ENCODE results near the gene ANAPC13. TPM values are rescaled to one million over a fixed set of nuclear protein-coding genes. Genes with fewer than 3 reads are reported as not detected.

ANAPC13 gene
- total RNA-seq, 2 donors from 2014 or later: 40.2 to 83.2 TPM

DNA sequence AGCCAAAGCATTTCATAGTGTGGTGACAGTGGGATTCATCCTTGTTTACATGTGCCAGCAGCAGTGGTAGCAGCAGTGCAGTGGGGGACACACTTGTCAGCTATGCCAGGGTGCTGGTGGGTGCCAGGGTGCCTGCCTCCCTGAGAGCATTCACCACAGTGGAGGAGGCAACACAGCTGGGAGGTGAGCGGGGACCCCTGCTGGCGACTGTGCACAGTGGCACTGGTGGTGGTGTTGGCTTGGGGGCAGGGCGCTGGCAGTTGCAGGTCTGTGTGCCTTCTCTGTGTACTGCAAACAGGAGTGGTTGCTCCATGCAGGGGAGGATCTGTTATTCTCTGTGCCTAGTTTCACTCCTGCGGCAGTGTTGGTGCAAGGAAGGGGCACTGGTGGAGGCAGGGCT is 41.3 kb upstream of the ANAPC13 start:
- DNase-seq (ENCODE audit: low spot score): no peak
- WGBS: 98% methylated on average over 4 of the region's 4 CpGs

DNA sequence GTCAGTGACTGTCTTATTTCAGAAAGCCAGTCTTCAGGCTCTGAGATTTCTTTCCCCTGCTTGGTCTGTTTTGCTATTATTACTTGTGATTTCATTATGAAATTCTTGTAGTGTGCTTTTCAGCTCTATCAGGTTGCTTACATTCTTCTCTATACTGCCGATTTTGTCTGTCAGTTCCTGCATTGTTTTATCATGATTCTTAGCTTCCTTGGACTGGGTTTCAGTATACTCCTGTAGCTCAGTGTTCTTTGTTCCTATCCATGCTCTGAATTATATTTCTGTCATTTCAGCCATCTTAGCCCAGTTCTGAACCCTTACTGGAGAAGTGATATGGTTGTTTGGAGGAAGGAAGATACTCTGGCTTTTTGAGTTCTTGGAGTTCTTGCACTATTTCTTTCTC is 40.5 kb upstream of the ANAPC13 start:
- DNase-seq (ENCODE audit: low spot score): no peak
- 93% methylated on average over 1 of the region's 1 CpG for WGBS
- intact Hi-C loops (cut with DNase I): no loop called here
- Histone ChIP-seq H3K4me1 (replicated peaks) (no peaks in the 10 kb centered on the region), H3K36me3 (no peaks in the 10 kb centered on the region), H3K9me3 (no peaks in the 10 kb centered on the region), H3K4me3 (no peak overlapping the region), H3K27ac (no peak overlapping the region), H3K27me3 (replicated peaks; ENCODE audit: insufficient read depth) (no peaks in the 10 kb centered on the region)
- no peak for TF ChIP-seq POLR2AphosphoS5 (IDR thresholded peaks at IDR 0.05)
- TF ChIP-seq CTCF (IDR thresholded peaks at IDR 0.05): no peak
- no peak for TF ChIP-seq POLR2A (IDR thresholded peaks at IDR 0.05)

More for the DNA sequence above, 41.3 kb upstream of the ANAPC13 start:
- H3K27me3 ChIP-seq (replicated peaks; ENCODE audit: insufficient read depth): no peaks in the 10 kb centered on the region
- H3K36me3 ChIP-seq: no peaks in the 10 kb centered on the region
- no peak overlapping the region for H3K27ac ChIP-seq
- H3K4me3 ChIP-seq: no peak overlapping the region
- no peak for TF ChIP-seq CTCF (IDR thresholded peaks at IDR 0.05)
- TF ChIP-seq POLR2A (IDR thresholded peaks at IDR 0.05): no peak
- intact Hi-C loops (cut with DNase I): no loop called here
- H3K9me3 ChIP-seq: no peaks in the 10 kb centered on the region
- H3K4me1 ChIP-seq (replicated peaks): no peaks in the 10 kb centered on the region

GRCh38 chr3:134525293-134525692 is 39.5 kb upstream of the ANAPC13 start:
- Histone ChIP-seq H3K4me1 (replicated peaks) (no peaks in the 10 kb centered on the region), H3K36me3 (no peaks in the 10 kb centered on the region), H3K27ac (no peak overlapping the region), H3K27me3 (replicated peaks; ENCODE audit: insufficient read depth) (no peaks in the 10 kb centered on the region), H3K9me3 (no peaks in the 10 kb centered on the region), H3K4me3 (no peak overlapping the region)
- intact Hi-C loops (cut with DNase I): no loop called here
- TF ChIP-seq POLR2A (IDR thresholded peaks at IDR 0.05): no peak
- no peak for TF ChIP-seq CTCF (IDR thresholded peaks at IDR 0.05)
- TF ChIP-seq POLR2AphosphoS5 (IDR thresholded peaks at IDR 0.05): no peak
- no peak for DNase-seq (ENCODE audit: low spot score)

GRCh38 chr3:134522541-134522940 is 36.8 kb upstream of the ANAPC13 start:
- 98% methylated on average over 6 of the region's 6 CpGs for WGBS
- TF ChIP-seq CTCF (IDR thresholded peaks at IDR 0.05) (no peak), POLR2AphosphoS5 (IDR thresholded peaks at IDR 0.05) (no peak), POLR2A (IDR thresholded peaks at IDR 0.05) (no peak)
- H3K27me3 ChIP-seq (replicated peaks; ENCODE audit: insufficient read depth): no peaks in the 10 kb centered on the region

DNA sequence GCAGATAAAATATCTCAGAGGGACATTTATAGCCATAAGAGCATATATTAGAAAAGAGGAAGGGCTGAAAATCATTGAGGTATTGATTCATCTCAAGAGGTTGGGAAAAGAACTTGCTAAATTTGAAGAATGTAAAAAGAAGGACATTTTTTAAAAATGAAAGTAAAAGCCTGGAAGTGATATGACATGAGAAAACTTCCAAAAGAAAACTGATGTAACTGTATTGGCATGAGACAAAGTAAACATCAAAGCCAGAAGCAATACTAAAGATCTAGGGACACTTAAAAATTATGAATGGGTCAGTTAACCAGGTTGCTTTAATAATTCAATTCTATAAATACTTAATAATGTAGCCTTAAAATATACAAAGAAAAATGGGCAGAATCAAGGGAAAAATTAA is 32.0 kb upstream of the ANAPC13 start:
- DNase-seq (ENCODE audit: low spot score): no peak
- H3K27me3 ChIP-seq (replicated peaks; ENCODE audit: insufficient read depth): no peaks in the 10 kb centered on the region
- no peaks in the 10 kb centered on the region for H3K4me1 ChIP-seq (replicated peaks)
- no peak overlapping the region for H3K4me3 ChIP-seq
- H3K9me3 ChIP-seq: no peaks in the 10 kb centered on the region
- intact Hi-C loops (cut with DNase I): no loop called here
- TF ChIP-seq CTCF (IDR thresholded peaks at IDR 0.05): no peak
- no peak for TF ChIP-seq POLR2A (IDR thresholded peaks at IDR 0.05)
- no peak for TF ChIP-seq POLR2AphosphoS5 (IDR thresholded peaks at IDR 0.05)
- H3K27ac ChIP-seq: no peak overlapping the region
- H3K36me3 ChIP-seq: no peaks in the 10 kb centered on the region

More at GRCh38 chr3:134522541-134522940, 36.8 kb upstream of the ANAPC13 start:
- intact Hi-C loops (cut with DNase I): no loop called here
- no peak overlapping the region for H3K4me3 ChIP-seq
- no peaks in the 10 kb centered on the region for H3K36me3 ChIP-seq
- no peaks in the 10 kb centered on the region for H3K9me3 ChIP-seq
- no peaks in the 10 kb centered on the region for H3K4me1 ChIP-seq (replicated peaks)
- H3K27ac ChIP-seq: no peak overlapping the region
- no peak for DNase-seq (ENCODE audit: low spot score)

Measured in prostate gland (tissue), 2 donors.